SKM-1 (cell line): ENCODE measurements around the gene DNMBP.
A peak's percentile ranks its signal among the peaks of the same experiment; 100 is the strongest.
"Not testable (repeated sequence)": the region's sequence is repeated elsewhere in the genome, so short reads cannot be mapped to it uniquely, and the experiment has no call there.

ENCODE experiments used
- DNase-seq: peaks from one replicate; lab custom pipeline; 2025; ENCODE audit not compliant: unreplicated experiment; lab: John Stamatoyannopoulos, UW

DNMBP gene

DNA sequence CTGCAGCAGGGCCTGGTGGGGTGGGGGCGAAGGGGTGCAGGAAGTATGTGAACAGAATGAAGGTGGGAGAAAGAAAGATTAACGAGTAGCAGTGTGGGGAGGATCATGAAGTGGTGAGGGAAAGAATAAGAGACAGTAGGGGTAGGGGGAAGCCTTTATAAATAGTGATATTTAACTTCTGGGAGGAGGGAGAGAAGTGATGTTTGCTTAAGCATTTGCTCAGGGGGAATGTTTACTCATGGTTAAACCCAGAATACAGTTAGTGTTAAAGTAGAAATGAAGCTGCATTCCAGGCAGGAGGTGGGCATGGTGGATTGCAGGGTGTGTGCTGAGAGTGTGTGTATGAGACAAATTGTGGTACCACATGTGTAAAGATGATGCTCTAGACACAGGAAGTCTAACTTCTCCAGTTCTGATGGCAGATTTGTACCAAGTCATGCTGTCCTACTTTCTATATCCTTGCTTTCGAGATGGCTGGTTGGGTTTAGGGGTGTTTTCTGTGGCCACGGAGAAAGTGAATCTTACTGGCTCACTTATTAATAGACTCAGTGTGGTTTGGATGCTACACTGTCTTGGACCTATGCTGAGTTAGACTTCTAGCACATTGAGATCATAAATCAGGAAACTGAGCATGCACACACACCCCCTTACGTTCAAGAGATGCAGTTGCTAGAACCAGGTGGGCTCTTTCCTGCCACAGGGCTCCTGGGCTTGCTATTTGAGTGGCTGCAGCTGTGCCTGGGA is 10.6 kb upstream of the DNMBP start:
- DNase-seq: no peak

DNA sequence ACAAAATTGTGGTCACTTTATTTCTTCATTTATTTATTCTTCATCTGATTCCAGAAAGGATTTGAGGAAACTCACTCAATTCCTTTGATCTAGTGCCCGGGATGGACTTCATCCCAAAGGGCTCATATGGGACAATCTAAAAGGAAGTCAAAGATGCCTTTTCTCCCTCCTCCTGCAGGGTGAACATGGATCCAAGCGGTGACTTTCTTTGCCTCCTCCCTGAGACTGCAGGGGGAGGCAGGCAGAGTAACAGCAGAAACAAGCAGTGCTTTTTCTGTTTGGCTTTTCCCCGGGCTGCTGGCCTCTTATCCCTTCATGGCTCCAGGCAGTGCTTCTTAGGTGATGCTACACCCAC is 10.0 kb upstream of the DNMBP start:
- DNase-seq: no peak

DNA sequence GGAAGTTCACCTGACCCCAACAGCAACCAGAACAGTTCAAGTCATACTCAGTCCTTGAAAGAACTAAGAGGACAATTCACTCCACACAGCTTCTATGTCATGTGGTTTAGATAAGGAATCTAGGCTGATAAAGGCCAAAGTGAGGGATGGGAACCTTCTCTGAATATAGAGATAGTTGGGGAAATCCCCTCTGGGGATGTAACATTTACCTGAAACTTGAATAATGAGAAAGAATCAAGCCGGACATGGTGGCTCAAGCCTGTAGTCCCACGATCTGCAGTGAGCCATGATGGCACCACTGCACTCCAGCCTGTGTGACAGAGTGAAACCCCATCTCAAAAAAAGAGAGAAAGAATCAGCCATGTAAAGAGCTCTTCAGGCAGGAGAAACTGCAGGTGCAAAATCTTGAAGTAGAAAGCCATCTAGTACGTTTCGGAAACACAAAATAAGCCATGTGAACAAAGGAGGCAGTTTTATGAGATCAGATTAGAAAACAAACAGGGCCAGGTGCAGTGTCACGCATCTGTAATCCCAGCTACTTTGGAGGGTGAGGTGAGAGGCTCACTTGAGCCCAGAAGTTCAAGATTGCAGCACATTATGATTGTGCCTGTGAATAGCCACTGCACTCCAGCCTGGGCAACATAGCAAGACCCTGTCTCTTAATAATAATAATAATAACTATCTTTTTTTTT is 4.5 kb upstream of the DNMBP start:
- no peak for DNase-seq

DNA sequence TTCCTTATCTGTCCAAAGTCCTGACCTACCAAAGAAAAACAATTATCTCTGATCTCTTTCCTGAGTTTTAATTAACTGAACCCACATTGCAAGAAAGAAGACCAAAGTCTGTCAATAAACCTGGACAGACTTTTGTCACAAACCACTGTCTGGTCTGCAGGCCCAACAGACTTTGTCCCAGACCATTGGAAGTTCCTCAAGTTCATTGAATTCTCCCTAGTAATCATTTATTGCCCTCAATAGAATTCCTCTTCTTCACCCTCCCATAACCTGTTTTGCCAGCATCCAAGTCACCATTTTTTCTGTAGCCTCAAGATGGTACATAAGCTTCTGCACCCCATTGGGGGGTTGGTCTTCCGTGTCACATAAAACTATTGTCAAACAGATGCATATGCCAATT is 3.9 kb upstream of the DNMBP start:
- no peak for DNase-seq

DNA sequence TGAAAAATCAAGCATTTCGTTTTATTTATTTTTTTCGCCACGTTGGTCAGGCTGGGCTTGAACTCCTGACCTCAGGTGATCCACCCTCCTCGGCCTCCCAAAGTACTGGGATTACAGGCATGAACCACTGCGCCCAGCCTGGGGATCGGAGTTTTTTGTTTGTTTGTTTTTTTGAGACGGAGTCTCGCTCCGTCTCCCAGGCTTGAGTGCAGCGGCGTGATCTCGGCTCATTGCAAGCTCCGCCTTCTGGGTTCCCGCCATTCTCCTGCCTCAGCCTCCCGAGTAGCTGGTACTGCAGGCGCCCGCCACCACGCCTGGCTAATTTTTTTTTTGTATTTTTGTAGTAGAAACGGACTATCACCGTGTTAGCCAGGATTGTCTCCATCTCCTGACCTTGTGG is 2.2 kb upstream of the DNMBP start:
- not testable (repeated sequence) for DNase-seq

DNA sequence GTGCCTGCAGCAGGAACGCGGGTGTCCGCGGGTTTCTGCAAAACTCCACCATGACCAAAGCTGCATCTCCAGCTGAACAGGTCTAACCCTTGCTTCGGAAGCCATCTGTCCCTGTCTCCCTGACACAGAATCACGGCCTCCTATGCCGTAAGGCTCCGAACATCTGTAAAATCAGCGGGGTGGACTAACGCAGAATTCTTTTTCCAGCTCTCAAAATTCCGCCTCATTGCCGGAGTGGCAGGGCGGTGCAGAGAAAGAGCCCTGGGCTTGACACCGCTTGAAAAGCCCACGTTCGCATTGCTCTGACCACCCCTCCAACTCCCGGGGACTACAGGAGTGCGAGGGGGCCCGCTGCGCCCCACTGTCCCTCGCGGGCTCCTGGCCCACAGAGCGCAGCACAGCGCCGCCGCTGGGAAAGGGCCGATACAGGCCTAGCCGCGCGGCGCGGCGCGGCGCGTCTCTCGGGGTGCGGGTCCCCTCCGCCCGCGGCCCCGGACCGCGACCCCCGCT is 409 bp downstream of the DNMBP start:
- DNase-seq: no peak

DNA sequence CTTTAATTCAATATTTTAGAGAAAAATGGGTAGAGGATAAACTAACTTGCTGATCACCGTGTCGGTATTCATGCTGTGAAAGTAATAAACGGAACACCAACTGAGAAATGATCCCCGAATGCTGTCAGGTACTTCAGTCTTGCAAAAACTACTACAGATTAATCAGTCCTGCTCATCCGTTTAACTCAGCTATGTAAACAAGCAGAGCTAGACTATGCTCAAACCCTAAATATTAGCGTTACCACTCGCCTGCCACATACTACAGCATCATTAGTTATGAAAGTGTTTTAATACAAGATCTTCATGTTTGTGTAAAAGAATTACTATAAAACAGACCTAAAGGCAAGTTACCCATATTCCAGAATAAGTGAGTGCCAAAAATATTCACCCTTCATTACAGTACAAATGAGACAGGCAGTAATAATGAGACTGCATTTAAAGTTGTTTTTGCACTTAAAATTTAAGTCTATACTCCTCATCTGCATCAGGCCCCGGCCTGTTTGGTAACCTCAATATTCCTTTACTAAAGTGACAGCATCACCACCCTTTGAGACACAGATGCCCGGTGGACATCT is 952 bp downstream of the DNMBP start:
- DNase-seq: no peak

DNA sequence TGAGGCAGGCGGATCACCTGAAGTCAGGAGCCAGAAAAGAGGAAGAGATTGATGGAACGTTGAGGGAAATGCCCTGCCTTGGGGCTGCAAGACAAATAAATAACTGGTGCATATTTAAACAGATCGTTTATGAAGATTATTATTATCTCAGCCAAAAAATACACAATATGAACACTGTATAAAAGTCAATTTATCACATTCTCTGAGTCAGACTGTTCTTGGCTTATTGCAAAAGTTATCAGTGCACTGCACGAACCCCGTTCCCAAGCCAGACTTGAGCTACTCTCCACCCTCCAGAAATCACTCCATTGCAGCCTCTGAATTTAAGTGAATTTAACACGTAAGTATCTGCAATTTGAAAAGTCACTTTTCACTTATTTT is 1.6 kb downstream of the DNMBP start:
- DNase-seq: no peak

DNA sequence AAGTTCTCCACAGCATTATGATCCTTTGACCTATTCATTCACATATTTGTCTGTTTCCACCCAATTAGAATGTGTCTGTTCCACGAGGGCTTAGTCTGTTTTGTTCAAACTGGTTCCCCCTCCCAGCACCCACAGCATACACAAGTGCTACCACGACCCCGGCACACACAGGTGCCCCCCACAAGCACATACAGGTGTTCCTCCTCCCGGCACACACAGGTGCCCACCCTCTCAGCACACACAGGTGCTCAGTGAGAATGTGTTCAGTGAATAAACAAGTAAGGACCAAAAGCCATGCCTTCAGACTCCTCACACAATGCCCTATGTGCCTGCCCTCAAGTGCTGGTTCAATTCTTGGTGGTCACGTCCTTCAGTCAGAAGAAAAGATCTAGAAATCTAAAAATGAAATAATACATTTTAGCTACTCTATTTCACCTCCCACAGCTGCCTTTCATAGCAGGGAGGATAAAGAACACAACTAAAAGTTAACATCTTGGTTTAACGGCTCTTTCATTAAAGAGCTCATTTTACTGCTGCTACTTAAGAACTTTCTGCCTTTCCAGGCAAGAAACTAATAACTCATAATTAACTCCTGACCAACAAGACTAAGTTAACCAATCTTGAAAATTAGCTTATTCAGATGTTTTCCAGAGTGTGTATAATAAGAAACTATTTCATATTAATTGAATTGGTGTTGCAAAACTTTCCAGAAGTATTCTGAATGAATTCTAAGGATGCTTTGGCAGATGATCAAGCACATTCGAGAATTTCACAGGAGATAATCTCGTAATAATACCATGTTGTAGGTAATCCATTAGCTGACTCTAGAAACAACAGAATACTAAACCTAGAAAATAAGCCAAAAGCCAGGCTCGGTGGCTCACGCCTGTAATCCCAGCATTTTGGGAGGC is 2.3 kb downstream of the DNMBP start:
- no peak for DNase-seq

DNA sequence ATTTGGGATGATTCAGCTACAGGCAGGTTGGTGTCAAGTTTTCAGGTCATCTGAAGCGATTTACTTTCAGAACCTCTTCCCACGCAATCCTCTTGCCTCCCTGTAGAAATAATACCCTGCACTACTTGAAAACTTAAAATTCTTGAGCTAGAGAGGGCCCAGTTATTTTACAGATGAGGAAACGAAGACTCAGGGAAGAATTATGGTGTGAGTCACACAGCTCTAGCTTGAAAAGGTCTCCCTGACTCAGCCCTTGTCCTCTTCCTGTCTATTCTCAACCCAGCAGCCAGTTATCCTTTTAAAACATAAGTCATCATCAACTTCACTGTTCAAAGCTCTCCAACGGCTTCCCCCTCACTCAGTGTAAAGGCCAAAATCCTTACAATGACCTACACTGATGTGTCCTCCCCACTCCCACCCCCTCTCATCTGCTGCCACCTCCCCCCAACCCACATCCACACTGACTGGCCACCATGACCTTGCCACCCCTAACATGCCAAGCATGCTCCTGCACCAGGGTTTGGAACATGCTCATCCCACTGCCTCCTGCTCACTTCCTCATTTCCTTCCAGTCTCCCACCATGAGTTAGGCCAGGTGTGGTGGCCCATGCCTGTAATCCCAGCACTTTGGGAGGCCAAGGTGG is 3.4 kb downstream of the DNMBP start:
- DNase-seq: peak; percentile 24

DNA sequence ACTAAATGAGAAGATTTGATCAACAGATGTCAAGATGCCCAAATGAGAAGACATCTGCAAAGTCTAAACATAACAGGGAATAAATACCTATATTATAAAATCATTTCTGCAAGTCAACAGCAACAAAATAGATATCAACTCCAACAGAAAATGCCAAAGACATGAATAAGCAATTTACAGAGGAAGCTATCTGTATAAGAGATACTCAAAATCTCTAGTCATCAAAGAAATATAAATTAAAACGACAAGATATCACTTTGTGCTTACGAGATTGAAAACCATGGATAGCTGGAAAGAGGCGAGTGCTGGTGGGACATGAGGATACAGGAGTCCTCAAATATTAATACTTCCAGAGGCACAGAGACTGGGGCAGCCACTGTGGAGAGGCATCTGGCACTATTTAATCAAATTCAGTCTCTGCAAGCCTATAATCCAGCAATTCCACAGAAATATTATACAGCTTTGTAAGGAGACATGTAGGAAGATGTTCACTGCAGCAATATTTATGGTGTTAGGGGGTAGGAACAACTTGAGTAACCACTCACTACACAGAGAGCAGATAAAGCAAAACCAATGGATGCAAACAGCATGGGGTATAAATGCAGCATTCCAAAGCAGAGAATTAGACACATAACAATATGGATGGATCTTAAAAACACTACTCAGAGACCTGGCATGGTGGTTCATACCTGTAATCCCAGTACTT is 4.8 kb downstream of the DNMBP start:
- DNase-seq: no peak

DNA sequence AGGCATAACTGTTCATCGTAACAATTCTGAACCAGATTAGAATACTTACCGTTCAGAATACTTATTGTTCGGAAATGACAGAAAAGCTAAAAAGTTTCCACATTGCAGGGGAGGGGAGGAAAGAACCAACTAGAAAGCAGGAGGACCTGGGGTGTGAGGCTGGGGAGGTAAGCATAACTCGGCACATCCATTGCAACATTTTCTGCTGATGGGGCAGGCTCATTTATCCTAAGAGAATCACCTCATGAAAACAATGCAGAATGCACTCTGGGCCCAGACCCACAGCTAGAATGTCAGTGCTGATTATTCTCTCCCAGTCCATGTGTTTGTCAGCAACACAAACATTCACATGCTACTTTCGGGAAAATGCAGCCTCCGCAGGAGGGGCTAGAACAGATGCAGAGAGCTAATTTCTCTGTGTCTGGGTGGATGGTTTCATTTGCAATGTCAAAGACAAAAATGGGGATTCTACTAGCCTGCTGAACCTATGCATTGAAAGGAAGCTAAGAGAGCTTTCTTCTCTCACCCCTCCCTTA is 9.6 kb downstream of the DNMBP start:
- DNase-seq: no peak

DNA sequence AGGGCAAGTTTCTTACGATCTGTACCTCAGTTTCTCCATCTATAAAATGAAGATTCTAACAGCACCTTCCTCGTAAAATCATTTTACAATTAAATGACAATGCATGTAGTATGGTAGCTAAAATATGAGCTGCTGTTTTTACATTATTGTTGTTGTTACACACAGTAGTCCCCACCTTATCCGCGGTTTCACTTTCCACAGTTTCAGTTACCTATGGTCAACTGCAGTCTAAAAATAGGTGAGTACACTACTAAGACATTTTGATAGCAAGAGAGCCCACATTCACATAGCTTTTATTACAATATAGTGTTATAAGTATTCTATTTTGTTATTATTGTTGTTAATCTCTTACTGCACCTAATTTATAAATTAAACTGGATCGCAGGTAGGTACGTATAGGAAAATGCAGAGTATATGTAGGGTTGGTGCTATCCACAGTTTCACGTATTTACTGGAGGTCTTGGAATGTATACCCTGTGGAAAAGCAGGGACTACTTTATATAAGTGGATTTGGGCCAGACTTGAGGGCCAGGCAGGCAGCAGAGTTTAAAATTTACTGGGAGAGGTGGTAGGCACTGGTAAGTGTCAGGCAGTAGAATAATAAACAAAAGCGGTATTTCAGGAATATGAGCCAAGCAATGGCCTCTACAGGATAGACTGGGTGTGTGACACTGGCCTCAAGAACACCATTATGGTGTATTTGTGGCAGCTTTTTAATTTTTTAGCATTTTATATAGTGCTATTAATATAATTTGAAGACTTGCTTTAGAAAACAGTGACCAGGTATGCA is 10.2 kb downstream of the DNMBP start:
- DNase-seq: no peak

DNA sequence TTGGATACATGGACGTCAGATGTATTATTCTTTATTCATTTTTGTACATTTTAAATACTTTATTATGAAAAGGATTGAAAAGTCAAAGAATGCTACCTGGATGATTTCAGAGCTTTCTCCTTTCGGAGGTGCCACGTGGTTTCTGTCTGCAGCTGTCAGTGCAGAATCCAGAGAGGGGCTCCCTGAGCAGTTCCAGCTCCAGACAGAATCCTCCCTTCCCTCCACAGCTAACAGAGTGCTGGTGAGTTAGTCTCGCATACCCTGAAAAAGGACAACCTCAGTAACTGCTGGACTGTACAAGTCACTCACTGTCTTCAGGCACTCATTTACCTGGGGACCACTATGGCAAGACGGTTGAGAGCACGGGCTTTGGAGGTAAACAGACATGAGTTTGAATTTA is 10.9 kb downstream of the DNMBP start:
- DNase-seq: no peak

DNA sequence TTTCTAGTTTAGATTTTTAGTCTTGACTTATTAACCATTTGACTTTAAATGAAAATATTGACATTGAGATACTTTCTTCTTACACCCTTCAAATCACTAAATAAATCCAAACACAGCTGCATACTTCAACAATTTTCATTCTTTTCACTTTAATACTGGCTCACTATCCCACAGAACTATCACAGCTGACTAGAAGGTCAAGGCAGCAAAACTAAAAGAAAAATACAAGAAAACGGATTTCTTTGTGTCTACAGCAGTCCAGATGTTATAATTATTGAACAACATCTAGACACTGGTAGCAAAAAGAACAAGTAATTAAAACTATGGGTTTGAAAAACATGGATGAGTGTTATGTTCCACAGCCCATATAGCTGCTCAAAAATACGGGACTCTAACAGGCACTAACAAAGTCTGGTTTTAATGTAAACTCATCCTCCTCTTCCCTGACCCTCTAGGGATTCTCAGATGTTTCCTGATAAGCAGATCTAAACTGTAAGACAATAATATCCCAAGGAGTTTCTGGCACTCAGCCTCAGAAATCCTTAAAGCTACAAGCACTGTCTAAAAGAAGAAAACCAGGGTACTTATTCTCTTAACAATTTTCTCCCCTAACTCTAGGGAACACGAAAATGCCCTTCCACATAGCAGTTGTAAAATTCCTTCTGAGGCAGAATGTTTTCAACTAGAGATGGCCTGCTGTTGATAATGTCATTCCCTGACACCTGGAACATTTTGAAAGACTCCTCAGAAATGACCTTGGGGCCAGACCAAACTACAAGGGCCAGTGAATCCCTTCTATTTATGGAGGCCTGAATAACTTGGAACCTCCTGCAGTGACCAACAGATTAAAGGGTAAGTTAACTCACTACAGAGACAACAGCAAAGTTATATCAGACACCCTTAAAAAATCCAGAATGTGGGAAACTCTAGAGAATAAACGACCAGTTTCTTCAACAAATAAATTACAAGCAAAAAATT is 12.8 kb downstream of the DNMBP start:
- DNase-seq: no peak

DNA sequence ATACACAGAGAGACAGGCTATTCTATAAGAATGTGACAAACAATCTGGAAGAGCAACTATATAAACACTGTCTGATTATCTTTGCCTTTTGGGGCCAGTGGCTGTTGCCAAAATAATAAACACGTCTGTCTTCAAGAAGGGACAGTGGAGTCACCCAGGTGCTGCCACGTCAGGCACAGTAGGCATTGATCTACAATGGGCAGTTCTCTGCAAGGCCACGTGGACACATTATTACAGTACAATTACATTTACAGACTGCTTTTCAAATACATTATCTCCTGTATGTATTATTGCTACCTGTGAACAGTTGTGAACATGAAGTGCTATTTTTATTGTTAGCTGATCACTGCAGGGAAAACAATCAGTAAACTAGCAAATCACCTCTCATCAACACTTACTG is 14.0 kb downstream of the DNMBP start:
- no peak for DNase-seq

DNA sequence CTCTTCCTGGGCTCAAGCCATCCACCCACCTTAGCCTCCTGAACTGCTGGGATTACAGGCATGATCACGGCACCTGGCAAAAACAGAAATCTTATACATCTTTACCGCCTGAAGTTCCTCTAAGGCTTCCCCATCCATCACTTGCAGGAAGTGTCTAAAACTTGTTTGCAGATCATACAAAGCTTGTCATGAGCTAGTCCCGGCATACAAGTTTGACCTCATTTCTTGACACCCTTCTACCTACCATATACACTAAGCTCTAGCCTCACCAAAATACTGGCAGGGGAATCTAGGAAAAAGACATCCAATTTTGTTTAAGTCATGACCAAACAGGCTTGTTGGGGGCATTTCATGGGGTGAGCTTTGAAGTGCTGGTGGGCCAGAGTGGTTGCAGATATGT is 14.5 kb downstream of the DNMBP start:
- no peak for DNase-seq

DNA sequence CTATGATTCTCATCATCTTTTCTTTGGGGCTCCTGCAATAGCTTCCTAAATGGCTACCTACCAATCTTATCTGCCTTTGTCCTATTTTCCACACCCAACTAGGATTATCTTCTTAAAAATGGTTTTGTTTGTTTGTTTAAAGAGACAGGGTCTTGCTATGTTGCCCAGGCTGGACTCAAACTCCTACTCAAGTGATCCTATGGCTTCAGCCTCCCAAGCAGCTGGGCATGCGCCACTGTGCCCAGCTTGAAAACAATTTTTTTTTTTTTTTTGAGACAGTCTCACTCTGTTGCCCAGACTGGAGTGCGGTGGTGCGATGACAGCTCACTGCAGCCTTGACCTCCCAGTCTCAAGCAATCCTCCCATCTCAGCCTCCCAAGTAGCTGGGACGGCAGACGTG is 14.9 kb downstream of the DNMBP start:
- DNase-seq: no peak
